Activated CD4-positive, CD25-positive, alpha-beta regulatory T cell treated with anti-CD3 and anti-CD28 coated beads, Interleukin-2, amount 50 U/mL, for 16 hours (primary cell): Measurements from ENCODE around the gene MANEA.
"Not testable (repeated sequence)": the region's sequence is repeated elsewhere in the genome, so short reads cannot be mapped to it uniquely, and the experiment has no call there.

Experiments
- DNase-seq: peaks from one replicate; pipeline ENCODE4 v3.0.0-alpha.2; 2020; ENCODE audit warnings: low read depth, low spot score

MANEA gene

DNA sequence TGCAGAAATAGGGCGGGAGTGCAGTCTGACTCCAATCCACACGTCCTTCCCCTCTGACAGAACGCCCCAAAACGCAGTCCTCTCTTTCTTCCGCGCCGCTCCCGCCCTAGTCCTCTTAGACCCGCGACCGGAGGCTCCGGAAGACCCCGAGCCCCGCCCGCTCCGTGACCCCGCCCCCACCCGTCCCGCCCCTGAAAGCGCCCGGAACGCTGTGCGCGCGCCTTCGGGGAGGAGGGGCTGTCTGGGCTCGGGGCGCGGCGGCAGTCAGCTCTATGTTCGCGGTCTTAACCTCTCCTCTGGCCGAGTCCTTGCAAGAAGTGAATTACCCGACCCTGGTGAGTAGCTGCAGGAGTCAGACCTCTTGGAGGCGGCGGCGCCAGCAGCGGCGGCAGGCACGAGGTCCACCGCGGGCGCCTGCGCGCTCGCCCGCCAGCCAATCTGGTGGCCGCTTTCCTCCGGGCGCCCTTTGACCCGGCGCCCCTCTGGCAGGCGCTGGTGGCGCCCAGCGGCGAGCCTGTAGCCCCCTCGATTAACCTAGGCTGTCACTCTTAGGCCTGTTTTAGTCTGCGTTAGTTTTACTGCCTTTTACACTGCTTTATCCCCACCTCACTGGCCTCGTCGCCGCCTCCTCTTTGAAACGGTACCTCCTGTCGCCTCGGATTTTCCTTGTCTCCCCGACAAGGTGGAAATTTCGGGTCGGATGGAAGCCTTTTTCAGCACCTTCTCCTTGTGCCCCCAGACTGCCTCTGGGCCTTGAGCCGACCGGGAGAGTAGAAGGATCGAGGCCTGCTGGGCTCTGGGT, at the start of gene MANEA:
MANEA (plus strand) TSS at position 232 of the 802 bp plus-strand sequence. CDS start 8,905 bp downstream, outside the sequence.
- peak; percentile 69 for DNase-seq

DNA sequence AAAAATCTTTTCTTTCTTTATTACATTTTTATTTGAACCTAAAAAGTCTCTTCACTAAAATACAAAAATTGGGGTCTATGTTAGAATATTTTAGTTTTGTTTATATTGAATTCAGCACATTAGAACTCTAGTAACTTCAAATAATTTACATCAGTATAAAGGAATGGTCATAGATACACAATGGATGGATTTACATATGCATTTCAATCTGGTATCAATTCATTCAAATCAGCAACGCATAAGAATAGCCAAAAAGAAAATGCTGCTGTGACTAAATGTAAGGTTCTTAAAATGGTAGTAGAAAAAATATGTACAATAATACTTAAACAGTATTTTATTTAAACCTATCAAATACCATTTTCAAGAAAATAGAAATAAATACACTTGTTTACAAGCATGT, 47.6 kb upstream of the MANEA start:
- DNase-seq = no peak

DNA sequence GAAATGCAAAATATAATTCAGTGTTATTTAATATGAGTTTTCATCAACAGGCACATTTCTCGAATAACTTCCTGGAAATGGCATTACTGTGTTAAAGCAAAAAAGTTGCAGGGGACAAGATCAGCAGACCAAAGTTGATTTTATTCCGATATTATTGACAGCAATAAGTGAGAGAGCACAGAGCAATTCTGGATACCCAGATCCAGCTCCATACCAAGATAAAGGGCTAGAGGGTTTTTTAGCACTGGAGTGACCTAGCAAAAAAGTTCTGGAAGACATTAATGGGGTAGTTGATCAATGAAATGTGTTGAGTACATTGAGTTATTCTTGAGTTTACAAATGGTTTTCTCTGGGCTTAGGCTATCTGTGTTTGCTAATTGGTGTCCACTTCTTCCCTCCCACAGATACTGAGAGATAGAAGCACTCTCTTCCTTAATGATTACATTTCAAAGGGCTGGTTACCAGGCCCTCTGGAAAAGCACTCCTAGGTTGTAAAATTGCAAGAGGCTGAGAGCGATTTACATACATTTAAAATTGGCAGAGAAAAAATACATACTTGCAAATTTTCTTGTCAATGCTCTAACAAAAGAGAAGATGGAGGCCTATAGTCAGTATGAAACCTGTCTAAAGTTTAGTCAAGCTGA, 47.0 kb upstream of the MANEA start:
- DNase-seq = no peak

- no peak for DNase-seq
These were observed 33.5 kb upstream of the MANEA start for GRCh38 chr6:95543798-95544197.

GRCh38 chr6:95544517-95545225, 32.7 kb upstream of the MANEA start:
- DNase-seq = no peak

- no peak for DNase-seq
These were observed 32.1 kb upstream of the MANEA start for GRCh38 chr6:95545226-95545625.

- DNase-seq = no peak
These were observed 31.6 kb upstream of the MANEA start for GRCh38 chr6:95545686-95546085.

- DNase-seq = no peak
These were observed 31.2 kb upstream of the MANEA start for GRCh38 chr6:95546148-95546547.

GRCh38 chr6:95547043-95547442, 30.3 kb upstream of the MANEA start:
- no peak for DNase-seq

DNA sequence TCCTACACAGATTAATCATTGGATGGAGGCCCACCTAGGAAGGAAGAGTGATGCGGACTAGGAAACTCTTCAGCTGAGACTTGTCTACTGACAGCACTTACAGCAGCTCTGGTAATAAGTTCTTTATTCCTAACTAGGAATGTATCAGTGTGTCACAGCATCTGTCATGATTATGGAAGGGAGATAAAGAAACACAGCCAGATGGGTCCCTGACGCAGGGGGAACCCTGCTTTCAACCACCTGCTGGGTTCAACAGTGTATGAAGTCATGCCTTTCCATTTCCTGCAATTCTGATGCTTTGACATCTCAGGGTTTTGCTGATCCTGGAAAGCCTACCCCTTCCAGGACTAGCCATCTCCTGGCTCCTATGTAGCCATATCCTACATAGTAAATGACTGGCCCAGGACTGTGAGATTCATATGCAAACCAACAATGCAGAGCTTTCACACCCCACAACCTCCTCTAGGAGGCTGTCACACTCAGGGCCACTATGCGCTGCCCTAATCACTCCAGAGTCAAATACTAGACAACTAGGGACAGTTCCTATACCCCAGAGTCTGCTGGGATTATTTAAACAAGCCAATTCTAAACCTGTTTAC, 29.0 kb upstream of the MANEA start:
- no peak for DNase-seq

GRCh38 chr6:95551678-95552324, 25.5 kb upstream of the MANEA start:
- DNase-seq = no peak

DNA sequence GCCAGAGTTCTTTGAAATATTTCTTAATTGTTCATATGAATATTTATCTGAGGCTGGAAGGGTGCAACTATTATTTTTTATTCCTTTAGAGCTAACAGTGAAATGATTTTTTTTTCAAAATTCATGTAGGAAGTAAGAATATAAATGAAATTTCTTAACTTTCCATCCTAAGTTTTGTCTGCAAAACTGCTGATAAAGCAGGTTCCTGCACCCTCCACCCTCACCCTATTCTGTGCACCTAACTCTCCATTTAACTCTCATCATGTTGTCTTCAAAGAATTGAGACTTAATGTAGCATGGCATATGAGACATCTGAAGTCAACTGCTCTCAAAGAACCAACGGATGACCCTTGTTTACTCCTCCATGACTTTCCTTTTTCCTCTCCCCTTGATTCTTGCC, 23.5 kb upstream of the MANEA start:
- DNase-seq = no peak

DNA sequence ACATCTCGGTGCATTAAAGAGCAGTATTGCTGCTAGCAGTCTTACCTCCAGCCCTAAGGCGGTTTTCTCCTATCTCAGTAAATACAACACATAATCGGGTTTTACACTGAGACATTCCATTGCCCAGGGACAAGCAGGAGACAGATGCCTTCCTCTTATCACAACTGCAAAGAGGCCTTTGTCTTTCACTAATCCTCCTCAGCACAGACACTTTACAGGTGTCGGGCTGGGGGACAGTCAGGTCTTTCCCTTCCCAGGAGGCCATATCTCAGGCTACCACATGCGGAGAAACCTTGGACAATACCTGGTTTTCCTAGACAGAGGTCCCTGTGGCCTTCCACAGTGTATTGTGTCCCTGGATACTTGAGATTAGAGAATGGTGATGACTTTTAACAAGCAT, 16.4 kb upstream of the MANEA start:
- not testable (repeated sequence) for DNase-seq

- no peak for DNase-seq
These were observed 7.8 kb upstream of the MANEA start for GRCh38 chr6:95569560-95569959.

- DNase-seq = no peak
These were observed 5.2 kb upstream of the MANEA start for GRCh38 chr6:95572098-95572497.

DNA sequence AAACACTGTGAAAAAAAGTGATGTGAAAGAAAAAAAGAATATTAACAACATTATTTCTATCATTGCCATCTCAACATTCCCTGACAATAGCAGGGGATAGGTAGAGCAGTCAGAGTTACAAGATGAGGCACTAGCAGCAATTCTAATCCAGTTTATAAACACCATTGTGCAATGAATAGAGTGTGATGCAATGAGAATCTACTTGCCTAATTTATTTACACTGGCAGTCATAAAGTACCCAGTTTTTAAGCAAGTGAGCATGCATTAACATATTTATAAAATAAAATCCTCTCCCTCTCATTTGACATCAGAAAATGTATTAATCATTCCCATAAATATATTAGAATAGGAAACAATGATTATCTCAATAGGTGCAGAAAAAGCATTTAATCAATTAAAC, 2.5 kb upstream of the MANEA start:
- no peak for DNase-seq

DNA sequence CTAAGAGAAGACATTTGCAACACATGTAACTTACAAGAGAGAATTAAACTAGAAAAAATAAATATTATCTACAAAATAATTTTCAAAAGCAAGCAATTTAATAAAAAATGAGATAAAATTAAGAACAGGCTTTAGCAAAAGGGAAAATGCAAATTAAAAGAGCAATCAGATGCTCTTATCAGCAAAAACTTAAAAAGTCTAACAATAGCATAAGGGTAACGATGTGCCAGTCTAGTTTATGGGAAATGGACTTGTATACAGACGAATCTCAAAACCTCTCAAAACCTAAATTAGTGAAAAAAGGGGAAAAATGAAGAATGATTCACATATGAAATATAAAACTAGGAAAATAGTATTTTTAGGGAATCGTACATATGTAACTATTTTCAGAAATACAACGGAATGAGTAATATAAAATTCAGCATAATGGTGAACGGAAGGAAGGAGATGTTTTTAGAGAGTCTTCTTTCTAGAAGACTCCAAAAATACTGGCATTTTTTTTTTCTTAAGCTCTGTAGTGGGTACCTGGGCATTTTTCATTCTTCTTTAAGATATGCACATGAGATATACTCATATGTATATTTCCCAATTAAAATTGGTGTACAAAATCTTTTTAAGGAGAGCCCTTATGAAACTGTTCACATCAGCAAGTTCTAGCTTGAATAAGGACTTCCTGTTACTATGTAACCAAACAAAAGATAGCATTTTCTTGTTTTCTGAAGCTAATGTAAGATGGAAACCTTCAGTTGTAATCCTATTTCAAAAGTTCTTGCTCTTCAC, 927 bp upstream of the MANEA start:
- DNase-seq = no peak

DNA sequence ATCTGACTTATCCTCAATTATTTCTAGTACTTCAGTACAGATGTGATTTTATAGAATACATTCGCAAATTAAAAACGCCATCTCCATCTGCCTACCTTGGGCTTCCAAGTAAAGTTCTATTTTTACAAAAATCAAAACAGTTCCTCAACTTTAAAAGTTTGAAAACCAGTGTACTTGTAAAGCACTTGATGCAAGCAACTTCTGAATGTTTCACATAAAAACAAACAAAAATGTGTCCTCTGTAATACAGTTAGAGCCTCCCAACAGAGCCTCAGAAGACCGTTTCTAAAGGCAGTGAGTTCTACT, 384 bp upstream of the MANEA start:
- no peak for DNase-seq

DNA sequence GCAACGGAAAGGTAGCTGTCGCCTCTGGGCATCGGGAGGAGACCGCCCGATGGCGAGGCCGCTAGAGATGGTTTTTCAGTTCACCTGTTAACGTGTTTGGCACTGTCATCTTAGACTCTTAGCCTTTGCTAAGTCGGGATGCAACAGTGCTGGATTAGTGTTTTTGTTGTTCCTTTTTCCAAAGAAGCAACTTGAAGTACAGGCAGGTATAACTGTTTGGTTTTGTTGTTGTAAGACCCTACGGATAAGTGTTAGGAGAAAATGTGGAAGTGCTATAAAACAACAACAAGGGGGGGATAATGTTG, 723 bp downstream of the MANEA start:
- DNase-seq = no peak

DNA sequence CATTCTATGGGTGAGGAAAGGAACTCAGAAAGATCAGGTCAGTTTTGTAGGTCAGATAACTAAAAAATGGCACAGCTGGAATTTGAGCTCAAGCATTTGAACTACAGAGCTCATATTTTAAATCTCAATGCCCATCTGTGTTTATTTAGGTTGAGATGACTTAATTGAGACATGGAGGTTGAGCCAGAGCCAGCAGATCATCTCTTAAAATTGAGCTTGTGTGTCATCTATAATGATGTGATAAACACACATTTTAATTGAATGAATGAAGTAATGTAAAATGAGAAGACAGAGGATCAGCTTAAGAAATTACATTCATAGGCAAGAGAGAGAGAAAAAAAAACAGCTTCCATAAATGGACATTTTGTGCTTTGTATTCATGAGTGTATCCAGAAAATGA, 3.7 kb downstream of the MANEA start:
- DNase-seq = no peak

- not testable (repeated sequence) for DNase-seq
These were observed 6.9 kb downstream of the MANEA start for GRCh38 chr6:95584226-95584625.
